ENCODE measurements around the gene GAD2.
"Not testable (repeated sequence)": the region's sequence is repeated elsewhere in the genome, so short reads cannot be mapped to it uniquely, and the experiment has no call there.

GAD2 gene

GRCh38 chr10:26326851-26327250 is 110.3 kb downstream of the GAD2 start:
- DNase-seq, result no peak

- no peak for DNase-seq
These were observed 111.2 kb downstream of the GAD2 start for GRCh38 chr10:26327811-26328210.

DNA sequence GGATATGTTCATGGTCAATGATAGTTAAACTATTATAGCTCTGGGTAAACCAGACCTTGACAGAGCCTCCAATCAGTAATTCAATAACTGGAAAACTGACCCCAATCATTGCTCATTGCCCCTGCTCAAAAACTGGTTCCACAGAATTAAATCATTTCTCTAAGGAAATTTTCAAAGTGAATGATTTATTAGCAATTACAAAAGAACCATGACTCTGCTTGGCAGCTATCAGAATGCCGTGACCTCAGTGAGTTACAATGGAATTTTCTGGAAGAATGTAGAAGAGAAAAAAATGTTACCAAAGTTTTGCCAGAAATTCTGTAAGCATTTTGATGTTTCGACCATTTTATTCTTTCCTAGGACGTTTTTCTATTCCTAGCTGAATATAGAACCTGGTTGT is 114.8 kb downstream of the GAD2 start:
- no peak for DNase-seq

DNA sequence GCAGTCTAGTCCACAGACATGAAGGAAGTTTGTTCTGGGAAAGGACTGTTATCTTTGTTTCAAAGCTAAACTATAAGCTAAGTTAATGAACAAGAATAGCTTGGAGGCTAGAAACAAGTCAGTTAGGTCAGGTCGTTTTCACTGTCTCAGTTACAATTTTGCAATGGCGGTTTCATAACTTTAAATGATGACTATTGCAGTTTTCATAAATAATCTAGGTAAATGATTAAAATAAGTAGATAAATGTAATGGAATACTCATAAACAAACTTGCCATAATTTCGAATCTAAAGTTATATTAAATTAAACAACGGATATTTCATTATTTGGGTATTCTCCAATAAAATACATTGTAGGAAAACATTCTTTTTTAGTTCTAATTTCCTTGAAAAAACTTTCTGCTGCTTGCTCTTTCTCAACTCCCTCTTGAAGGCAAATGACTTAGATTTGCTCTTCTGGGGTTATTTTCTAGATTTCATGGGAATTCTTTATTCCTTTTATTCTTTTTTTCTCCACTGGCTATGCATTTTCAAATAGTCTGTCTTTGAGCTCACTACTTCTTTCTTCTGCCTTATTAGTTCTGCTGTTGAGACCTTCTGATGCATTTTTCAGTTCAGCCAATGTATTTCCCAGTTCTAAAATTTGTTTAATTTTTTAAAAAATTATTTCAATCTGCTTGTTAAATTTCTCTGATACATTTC is 117.8 kb downstream of the GAD2 start:
- DNase-seq, result no peak

DNA sequence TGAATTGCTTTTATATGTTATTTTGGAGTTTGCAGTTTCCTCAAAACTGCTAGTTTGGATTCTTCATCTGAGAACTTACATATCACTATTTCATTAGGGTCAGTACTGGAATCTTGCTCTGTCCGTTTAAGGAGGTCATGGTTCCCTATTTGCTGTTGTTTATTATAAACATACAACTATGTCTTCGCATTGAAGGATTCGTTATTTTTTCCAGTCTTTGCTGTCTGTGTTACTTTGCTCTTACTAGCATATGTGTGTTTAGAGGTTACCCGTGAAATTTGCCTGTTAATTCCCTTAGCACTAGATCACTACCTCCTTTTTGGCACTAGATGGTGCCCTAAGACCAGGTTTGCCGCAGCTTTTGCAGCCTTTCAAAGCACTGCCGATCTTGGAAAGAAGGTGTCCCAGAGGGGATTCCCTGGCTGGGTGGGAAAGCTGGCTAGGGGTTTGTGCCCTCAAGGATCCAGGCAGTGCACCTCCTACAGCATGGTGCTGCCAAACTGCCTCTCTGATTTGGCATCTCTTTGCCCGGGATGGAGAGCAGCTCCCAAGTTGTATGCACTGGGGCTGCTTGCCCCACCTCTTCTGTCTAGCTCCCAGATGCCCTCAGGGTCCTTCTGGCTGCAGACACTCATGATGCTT is 118.5 kb downstream of the GAD2 start:
- peak; percentile 26 for DNase-seq

DNA sequence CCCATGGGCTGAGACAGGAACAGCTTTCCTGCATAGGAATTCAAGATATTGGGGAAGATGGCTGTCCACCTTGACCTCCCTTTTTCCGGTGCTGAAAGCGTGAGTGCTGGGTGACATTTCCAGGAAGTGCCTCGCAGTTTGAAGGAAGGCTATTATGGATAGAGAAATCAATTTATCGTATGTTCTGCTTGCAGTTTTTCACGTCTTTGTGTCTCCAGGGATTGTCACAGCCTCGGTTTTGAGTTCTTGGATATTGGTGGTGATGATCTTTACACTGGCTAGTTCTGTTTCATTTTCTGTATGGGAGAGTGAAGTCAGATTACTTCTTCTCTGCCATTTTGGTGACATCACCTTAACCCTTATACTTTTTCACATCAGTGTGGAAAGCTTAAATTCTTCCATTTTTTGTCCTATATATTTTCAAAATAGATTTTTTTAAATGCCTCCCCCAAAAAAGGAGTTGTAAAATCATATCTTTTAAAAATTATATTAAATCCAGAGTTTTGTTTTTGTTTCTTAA is 119.1 kb downstream of the GAD2 start:
- DNase-seq, result no peak

GRCh38 chr10:26336979-26337378 is 120.4 kb downstream of the GAD2 start:
- no peak for DNase-seq

DNA sequence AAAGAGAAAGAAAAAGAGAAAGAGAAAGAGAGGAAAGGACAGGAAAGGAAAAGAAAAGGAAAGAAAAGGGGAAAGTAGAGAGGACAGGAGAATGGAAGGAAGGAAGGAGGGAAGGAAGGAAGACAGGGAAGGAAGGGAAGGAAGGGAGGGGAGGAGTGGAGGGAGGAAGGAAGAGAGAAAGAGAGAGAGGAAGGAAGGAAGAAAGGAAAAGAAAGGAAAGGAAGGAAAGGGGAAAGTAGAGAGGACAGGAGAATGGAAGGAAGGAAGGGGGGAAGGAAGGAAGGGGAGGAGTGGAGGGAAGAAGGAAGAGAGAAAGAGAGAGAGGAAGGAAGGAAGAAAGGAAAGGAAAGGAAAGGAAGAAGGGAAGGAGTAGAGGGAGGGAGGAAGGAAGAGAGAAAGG is 125.1 kb downstream of the GAD2 start:
- no peak for DNase-seq

DNA sequence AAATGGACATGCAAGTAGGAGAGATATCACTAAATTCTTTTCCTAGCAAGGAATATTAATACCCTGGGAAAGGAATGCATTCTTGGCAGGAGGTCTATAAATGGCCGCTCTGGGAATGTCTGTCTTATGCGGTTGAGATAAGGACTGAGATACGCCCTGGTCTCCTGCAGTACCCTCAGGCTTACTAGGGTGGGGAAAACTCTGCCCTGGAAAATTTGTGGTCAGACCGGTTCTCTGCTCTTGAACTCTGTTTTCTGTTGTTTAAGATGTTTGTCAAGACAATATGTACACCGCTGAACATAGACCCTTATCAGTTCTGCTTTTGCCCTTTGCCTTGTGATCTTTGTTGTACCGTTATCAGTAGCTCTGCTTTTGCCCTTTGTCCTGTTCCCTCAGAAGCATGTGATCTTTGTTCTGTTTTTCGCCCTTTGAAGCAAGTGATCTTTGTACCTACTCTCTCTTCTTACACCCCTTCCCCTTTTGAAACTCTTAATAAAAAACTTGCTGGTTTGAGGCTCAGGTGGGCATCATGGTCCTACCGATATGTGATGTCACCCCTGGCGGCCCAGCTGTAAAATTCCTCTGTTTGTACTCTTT is 132.3 kb downstream of the GAD2 start:
- not testable (repeated sequence) for DNase-seq

Measured in NCI-H2029 treated with DMSO at 0.1 percent for 48 hours (cell line).